ENCODE measurements around the gene LAMA2. TPM values are rescaled to one million over a fixed set of nuclear protein-coding genes. Genes with fewer than 3 reads are reported as not detected.

LAMA2 gene
- total and polyA plus RNA-seq, 2 donors (not counting 3 experiments of a cell fraction or from before 2014, with no cell fraction given), result 0.51 to 0.75 TPM

GRCh38 chr6:129324345-129324744 is 441.4 kb downstream of the LAMA2 start:
- no TSS peak for BruUV-seq (replicated peaks)
- Histone ChIP-seq H3K9ac (replicated peaks; ENCODE audit: extremely low read depth, insufficient read depth, low read length) (no peak overlapping the region), H3K27ac (ENCODE audit: insufficient read depth, low read depth, low read length) (no peak overlapping the region), H4K20me1 (replicated peaks; ENCODE audit: control insufficient read depth, extremely low read depth, insufficient read depth, low read length) (no peaks in the 10 kb centered on the region), H3K4me3 (replicated peaks in 1 of 3; ENCODE audit: insufficient read depth in 1 of 3, low read depth in 1 of 3, low read length in 3 of 3) (no peak overlapping the region), H3K79me2 (ENCODE audit: control insufficient read depth, insufficient read depth, low read length) (no peaks in the 10 kb centered on the region), H2AFZ (ENCODE audit: low read depth, low read length) (no peak overlapping the region), H3K9me3 (replicated peaks; ENCODE audit: control insufficient read depth, insufficient read depth, low read length) (no peaks in the 10 kb centered on the region), H3K36me3 (ENCODE audit: control insufficient read depth in 2 of 2, extremely low read depth in 1 of 2, insufficient read depth in 2 of 2, low read length in 2 of 2) (no peaks in the 10 kb centered on the region), H3K4me2 (ENCODE audit: insufficient read depth, low read length) (no peak overlapping the region), H3K27me3 (ENCODE audit: control insufficient read depth in 2 of 2, insufficient read depth in 2 of 2, low read length in 2 of 2) (no peaks in the 10 kb centered on the region), H3K9me1 (replicated peaks; ENCODE audit: control insufficient read depth, extremely low read depth, insufficient read depth, low read length) (no peaks in the 10 kb centered on the region), H3K4me1 (ENCODE audit: control insufficient read depth, extremely low read depth, insufficient read depth, low read length) (no peaks in the 10 kb centered on the region)
- TF ChIP-seq JUN (IDR thresholded peaks at IDR 0.05; ENCODE audit: borderline replicate concordance, insufficient read depth, insufficient read length, low read depth), result no peak
- POLR2A ChIA-PET, result no interaction called here
- FAIRE-seq (no peak), DNase-seq (ENCODE audit: low read depth, low spot score) (no peak)
- dilution Hi-C loops (cut with MboI; ENCODE audit: extremely low pct_ligation_motif_present, low sequenced_read_pairs) (no loop called here), intact Hi-C loops (cut with micrococcal nuclease) (no loop called here)
- CTCF ChIA-PET, result no interaction called here

- intact Hi-C loops (cut with micrococcal nuclease) (no loop called here), dilution Hi-C loops (cut with MboI; ENCODE audit: extremely low pct_ligation_motif_present, low sequenced_read_pairs) (no loop called here)
- no peaks in the 10 kb centered on the region for H3K79me2 ChIP-seq (ENCODE audit: control insufficient read depth, insufficient read depth, low read length)
- POLR2A ChIA-PET, result no interaction called here
- CTCF ChIA-PET, result no interaction called here
- H4K20me1 ChIP-seq (replicated peaks; ENCODE audit: control insufficient read depth, extremely low read depth, insufficient read depth, low read length), result no peaks in the 10 kb centered on the region
- DNase-seq (ENCODE audit: low read depth, low spot score), result no peak
- H3K4me2 ChIP-seq (ENCODE audit: insufficient read depth, low read length), result no peak overlapping the region
- H3K4me3 ChIP-seq (replicated peaks in 1 of 3; ENCODE audit: insufficient read depth in 1 of 3, low read depth in 1 of 3, low read length in 3 of 3), result no peak overlapping the region
- no peak for FAIRE-seq
- no peaks in the 10 kb centered on the region for H3K27me3 ChIP-seq (ENCODE audit: control insufficient read depth in 2 of 2, insufficient read depth in 2 of 2, low read length in 2 of 2)
- H3K27ac ChIP-seq (ENCODE audit: insufficient read depth, low read depth, low read length), result no peak overlapping the region
- TF ChIP-seq POLR2AphosphoS5 (IDR thresholded peaks at IDR 0.05; ENCODE audit: insufficient read depth, low read depth, low read length) (no peak), MYC (IDR thresholded peaks at IDR 0.05; ENCODE audit: low read depth, low read length) (no peak), POLR2A (IDR thresholded peaks at IDR 0.05; ENCODE audit: low read depth, low read length) (no peak), FOS (IDR thresholded peaks at IDR 0.05; ENCODE audit: borderline replicate concordance, insufficient read depth, low read length) (no peak), EZH2 (IDR thresholded peaks at IDR 0.05; ENCODE audit: borderline replicate concordance, low read depth, low read length, severe bottlenecking) (no peak), MAX (IDR thresholded peaks at IDR 0.05; ENCODE audit: insufficient read depth, insufficient read length) (no peak), JUN (IDR thresholded peaks at IDR 0.05; ENCODE audit: borderline replicate concordance, insufficient read depth, insufficient read length, low read depth) (no peak), CTCF (IDR thresholded peaks at IDR 0.05; ENCODE audit: extremely low read depth in 1 of 2, insufficient read depth in 1 of 2, low read depth in 1 of 2, low read length in 2 of 2) (no peak), GATA2 (IDR thresholded peaks at IDR 0.05; ENCODE audit: insufficient read depth, insufficient read length, low read depth, low read length) (no peak)
- no peaks in the 10 kb centered on the region for H3K36me3 ChIP-seq (ENCODE audit: control insufficient read depth in 2 of 2, extremely low read depth in 1 of 2, insufficient read depth in 2 of 2, low read length in 2 of 2)
- no peaks in the 10 kb centered on the region for H3K9me3 ChIP-seq (replicated peaks; ENCODE audit: control insufficient read depth, insufficient read depth, low read length)
- no TSS peak for BruUV-seq (replicated peaks)
- no peak overlapping the region for H3K9ac ChIP-seq (replicated peaks; ENCODE audit: extremely low read depth, insufficient read depth, low read length)
- H3K9me1 ChIP-seq (replicated peaks; ENCODE audit: control insufficient read depth, extremely low read depth, insufficient read depth, low read length), result no peaks in the 10 kb centered on the region
- peaks cover 11% of the 10 kb centered on the region for H3K4me1 ChIP-seq (ENCODE audit: control insufficient read depth, extremely low read depth, insufficient read depth, low read length)
- no peak overlapping the region for H2AFZ ChIP-seq (ENCODE audit: low read depth, low read length)
These were observed 446.7 kb downstream of the LAMA2 start for GRCh38 chr6:129329678-129330077.

Data from endothelial cell of umbilical vein (primary cell).